ENCODE results near the gene TNRC18.

TNRC18 gene

DNA sequence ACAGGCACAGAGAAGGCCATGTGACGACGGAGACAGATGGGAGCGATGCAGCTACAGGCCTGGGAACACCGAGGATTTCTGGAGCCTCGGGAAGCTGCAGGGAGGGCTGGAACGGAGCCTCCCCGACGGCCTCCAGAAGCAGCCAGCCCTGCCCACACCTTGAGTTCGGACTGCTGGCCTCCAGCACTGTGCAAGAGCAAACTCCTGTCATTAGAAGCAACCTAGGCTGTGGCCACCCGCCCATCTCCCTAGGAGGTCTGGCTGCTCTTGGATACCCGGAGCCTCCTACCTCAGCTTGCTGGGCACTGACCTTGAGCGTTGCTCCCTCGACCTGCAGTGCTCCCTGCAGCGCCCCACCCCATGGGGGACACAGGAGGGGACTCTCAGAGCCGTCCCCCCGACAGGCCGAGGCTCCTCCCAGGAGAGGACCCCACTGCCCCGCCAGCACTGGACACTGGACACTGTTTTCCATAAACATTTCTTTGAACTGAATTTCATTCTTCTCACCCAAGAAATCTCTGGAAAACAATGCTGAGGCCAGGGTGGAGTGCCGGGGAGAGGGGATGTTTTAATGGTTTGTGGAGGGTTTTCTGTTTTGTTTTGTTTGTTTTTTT, 22.5 kb upstream of the TNRC18 start:
- H3K9ac ChIP-seq (ENCODE audit: low read length): no peak overlapping the region
- no peak overlapping the region for H3K4me3 ChIP-seq (ENCODE audit: low read depth in 1 of 2, low read length in 2 of 2)
- H3K36me3 ChIP-seq (ENCODE audit: insufficient read depth, low read length): no peaks in the 10 kb centered on the region
- H3K9me3 ChIP-seq (ENCODE audit: low read length): no peaks in the 10 kb centered on the region
- H3K4me1 ChIP-seq (ENCODE audit: insufficient read depth, low read length): peaks cover 10% of the 10 kb centered on the region
- H3K27ac ChIP-seq (ENCODE audit: low read depth, low read length): no peak overlapping the region
- H3K27me3 ChIP-seq (ENCODE audit: control insufficient read depth in 1 of 2, insufficient read depth in 2 of 2, low read length in 2 of 2): no peaks in the 10 kb centered on the region

DNA sequence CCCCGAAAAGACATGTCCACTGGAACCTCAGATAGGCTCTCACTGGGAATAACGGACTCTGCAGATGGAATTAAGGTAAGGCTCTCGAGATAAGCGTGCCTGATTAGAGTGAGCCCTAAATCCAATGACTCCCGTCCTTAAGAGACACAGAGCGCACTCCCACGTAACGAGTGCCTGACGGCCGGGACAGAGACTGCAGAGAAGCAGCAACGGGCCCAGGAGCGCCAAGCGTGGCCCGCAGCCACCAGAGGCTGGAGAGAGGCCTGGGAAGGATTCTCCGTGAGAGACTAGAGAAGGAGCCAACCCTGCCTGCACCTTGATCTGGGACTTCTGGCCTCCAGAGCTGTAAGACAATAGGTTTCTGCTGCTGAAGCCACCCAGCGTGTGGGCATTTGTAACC, 20.0 kb upstream of the TNRC18 start:
- Histone ChIP-seq H3K9ac (ENCODE audit: low read length) (no peak overlapping the region), H3K4me1 (ENCODE audit: insufficient read depth, low read length) (peaks cover 4% of the 10 kb centered on the region), H3K4me3 (ENCODE audit: low read depth in 1 of 2, low read length in 2 of 2) (no peak overlapping the region), H3K27ac (ENCODE audit: low read depth, low read length) (no peak overlapping the region), H3K27me3 (ENCODE audit: control insufficient read depth in 1 of 2, insufficient read depth in 2 of 2, low read length in 2 of 2) (no peaks in the 10 kb centered on the region), H3K36me3 (ENCODE audit: insufficient read depth, low read length) (no peaks in the 10 kb centered on the region), H3K9me3 (ENCODE audit: low read length) (no peaks in the 10 kb centered on the region)

DNA sequence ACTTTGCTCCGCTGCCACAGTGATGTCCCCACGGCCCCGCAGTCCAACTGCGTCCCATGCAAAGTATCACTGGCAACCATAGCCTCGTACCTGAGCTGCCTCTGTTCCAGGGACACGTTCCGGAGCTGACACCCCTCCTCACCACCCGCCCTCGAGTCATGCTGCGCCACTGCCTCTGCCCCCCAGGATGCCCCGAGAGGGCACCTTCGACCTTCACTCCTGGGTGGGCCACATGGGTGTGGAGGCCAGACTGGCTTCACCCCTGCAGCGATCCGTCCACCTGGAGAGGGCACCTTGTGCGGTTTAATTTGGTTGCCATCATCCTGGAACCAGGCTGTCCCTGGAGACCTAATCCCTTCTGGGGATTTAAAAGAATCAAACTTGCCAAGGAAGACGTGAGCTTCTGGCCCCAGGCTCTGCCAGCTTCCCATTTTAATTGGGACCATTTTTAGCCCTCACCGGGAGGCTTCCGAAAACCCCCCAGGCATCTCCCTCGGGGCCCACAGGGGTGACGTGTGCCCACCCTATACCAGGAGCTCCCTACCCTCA, 19.2 kb upstream of the TNRC18 start:
- no peak overlapping the region for H3K4me3 ChIP-seq (ENCODE audit: low read depth in 1 of 2, low read length in 2 of 2)
- no peaks in the 10 kb centered on the region for H3K36me3 ChIP-seq (ENCODE audit: insufficient read depth, low read length)
- H3K27ac ChIP-seq (ENCODE audit: low read depth, low read length): no peak overlapping the region
- H3K4me1 ChIP-seq (ENCODE audit: insufficient read depth, low read length): no peaks in the 10 kb centered on the region
- H3K9ac ChIP-seq (ENCODE audit: low read length): no peak overlapping the region
- no peaks in the 10 kb centered on the region for H3K27me3 ChIP-seq (ENCODE audit: control insufficient read depth in 1 of 2, insufficient read depth in 2 of 2, low read length in 2 of 2)
- no peaks in the 10 kb centered on the region for H3K9me3 ChIP-seq (ENCODE audit: low read length)

DNA sequence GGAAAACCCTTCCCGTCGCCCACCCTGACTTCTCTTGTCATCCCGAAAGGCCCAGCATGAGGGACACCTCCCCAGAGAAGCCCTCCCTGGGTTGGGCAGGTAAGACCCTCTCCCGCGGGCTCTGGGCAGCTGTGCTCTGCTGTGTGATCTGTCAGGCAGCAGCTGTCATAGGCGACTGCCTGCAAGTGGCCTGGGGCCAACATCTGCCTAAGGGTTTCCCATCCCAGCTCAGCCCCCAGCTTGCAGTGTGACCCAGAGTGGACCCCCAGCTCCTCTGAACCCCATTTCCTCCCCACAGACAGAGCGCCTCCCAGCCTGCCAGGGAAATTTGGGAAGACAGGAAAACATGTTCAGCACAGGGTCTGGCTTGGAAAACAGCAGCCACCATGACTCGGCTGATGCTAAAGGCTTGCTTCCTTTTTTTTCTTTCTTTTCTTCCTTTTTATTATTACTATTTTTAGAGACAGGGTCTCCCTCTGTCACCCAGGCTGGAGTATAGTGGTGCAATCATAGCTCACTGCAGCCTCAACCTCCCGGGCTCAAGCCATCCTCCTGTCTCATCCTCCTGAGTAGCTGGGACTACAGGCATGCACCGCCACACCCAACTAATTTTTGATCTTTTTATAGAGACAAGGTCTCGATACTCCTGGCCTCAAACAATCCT, 18.3 kb upstream of the TNRC18 start:
- peaks cover 5% of the 10 kb centered on the region for H3K36me3 ChIP-seq (ENCODE audit: insufficient read depth, low read length)
- H3K9ac ChIP-seq (ENCODE audit: low read length): no peak overlapping the region
- H3K4me1 ChIP-seq (ENCODE audit: insufficient read depth, low read length): no peaks in the 10 kb centered on the region
- no peaks in the 10 kb centered on the region for H3K27me3 ChIP-seq (ENCODE audit: control insufficient read depth in 1 of 2, insufficient read depth in 2 of 2, low read length in 2 of 2)
- no peak overlapping the region for H3K4me3 ChIP-seq (ENCODE audit: low read depth in 1 of 2, low read length in 2 of 2)
- H3K9me3 ChIP-seq (ENCODE audit: low read length): no peaks in the 10 kb centered on the region
- H3K27ac ChIP-seq (ENCODE audit: low read depth, low read length): no peak overlapping the region

DNA sequence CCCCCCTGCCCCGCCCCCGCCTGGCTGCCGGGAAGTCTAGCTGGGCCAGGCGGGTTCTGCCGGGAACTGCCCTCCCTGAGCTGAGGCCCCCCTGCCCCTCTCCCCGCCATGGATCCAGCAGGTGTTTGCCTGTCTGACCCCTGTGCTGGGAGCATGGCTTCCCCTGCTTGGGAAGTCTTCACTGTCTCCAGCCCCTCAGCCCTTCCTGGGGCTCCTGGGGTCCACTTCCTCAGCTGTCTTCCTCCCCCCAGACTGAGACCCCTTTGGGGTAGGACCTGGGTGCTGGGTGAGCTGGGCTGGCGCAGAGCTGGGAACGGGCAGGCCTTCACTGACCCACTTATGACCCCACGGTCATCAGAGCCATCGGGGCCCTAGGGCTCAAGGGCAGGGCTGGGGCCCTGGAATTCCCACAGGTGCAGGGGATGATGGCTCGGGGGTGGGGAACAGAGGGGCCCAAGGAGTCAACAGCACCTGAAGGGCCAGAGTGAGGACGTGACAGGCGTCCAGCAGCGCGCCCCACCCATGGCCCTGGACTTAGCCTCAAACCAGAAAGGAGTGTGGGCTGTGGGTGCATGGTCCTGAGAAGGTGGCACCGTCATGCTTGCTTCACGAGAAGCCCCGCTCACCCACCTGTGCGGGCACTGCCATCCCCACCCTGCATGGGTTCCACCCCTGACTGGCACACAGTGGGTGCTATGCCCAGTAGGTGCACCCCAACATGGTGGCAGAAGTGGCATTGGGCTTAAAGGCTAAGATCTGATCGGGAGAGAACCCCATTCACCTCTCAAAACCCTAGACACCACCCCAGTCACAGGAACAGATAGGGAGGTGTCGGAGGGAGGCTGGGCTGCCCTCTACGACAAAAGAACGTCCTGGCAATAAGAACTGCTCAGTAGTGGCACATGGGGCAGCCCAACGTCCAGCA, 16.2 kb upstream of the TNRC18 start:
- H3K4me3 ChIP-seq (ENCODE audit: low read depth in 1 of 2, low read length in 2 of 2): no peak overlapping the region
- peaks cover 5% of the 10 kb centered on the region for H3K36me3 ChIP-seq (ENCODE audit: insufficient read depth, low read length)
- H3K27ac ChIP-seq (ENCODE audit: low read depth, low read length): no peak overlapping the region
- H3K4me1 ChIP-seq (ENCODE audit: insufficient read depth, low read length): no peaks in the 10 kb centered on the region
- H3K9ac ChIP-seq (ENCODE audit: low read length): no peak overlapping the region
- no peaks in the 10 kb centered on the region for H3K9me3 ChIP-seq (ENCODE audit: low read length)
- H3K27me3 ChIP-seq (ENCODE audit: control insufficient read depth in 1 of 2, insufficient read depth in 2 of 2, low read length in 2 of 2): no peaks in the 10 kb centered on the region

DNA sequence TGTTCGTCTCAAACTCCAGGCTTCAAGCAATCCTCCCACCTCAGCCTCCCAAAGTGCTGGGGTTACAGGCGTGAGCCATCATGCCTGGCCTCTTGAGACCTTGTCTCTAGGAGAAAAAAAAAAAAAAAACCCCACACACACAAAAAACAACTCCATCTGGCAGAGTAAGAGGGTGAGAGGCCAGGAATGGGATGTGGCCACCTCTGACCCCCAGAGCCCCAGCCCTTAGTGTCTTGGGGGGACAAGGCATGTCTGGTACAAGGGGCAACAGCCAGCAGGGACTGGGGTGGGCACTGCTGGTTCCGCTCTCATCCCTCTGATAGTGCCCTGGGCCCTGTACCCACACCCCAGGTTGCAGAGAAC, 15.6 kb upstream of the TNRC18 start:
- H3K4me1 ChIP-seq (ENCODE audit: insufficient read depth, low read length): no peaks in the 10 kb centered on the region
- peaks cover 5% of the 10 kb centered on the region for H3K36me3 ChIP-seq (ENCODE audit: insufficient read depth, low read length)
- H3K27ac ChIP-seq (ENCODE audit: low read depth, low read length): no peak overlapping the region

DNA sequence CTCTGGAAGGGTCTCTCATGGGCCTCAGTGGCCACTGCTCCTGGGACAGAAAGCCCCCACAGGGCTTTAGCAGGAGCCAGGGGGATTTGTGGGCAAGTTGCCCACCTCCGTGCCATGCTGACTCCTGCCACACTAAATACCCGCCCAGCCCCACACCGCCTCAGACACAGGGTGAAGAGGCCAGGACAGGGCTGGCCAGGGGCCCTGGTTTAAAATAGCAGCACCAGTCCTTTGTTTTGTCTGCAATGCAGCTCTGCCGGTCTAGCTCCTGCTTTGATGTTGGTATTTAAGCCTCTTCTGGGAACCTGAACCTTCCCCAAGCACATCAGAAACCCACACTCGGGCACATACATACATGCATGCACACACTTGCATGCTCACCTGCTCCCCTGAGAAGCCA, 14.4 kb upstream of the TNRC18 start:
- Histone ChIP-seq H3K4me1 (ENCODE audit: insufficient read depth, low read length) (no peaks in the 10 kb centered on the region), H3K4me3 (ENCODE audit: low read depth in 1 of 2, low read length in 2 of 2) (no peak overlapping the region), H3K36me3 (ENCODE audit: insufficient read depth, low read length) (peaks cover 5% of the 10 kb centered on the region), H3K9me3 (ENCODE audit: low read length) (no peaks in the 10 kb centered on the region), H3K9ac (ENCODE audit: low read length) (no peak overlapping the region), H3K27me3 (ENCODE audit: control insufficient read depth in 1 of 2, insufficient read depth in 2 of 2, low read length in 2 of 2) (no peaks in the 10 kb centered on the region), H3K27ac (ENCODE audit: low read depth, low read length) (no peak overlapping the region)

More for the DNA sequence above, 15.6 kb upstream of the TNRC18 start:
- no peak overlapping the region for H3K9ac ChIP-seq (ENCODE audit: low read length)
- H3K9me3 ChIP-seq (ENCODE audit: low read length): no peaks in the 10 kb centered on the region
- H3K4me3 ChIP-seq (ENCODE audit: low read depth in 1 of 2, low read length in 2 of 2): no peak overlapping the region
- H3K27me3 ChIP-seq (ENCODE audit: control insufficient read depth in 1 of 2, insufficient read depth in 2 of 2, low read length in 2 of 2): no peaks in the 10 kb centered on the region

DNA sequence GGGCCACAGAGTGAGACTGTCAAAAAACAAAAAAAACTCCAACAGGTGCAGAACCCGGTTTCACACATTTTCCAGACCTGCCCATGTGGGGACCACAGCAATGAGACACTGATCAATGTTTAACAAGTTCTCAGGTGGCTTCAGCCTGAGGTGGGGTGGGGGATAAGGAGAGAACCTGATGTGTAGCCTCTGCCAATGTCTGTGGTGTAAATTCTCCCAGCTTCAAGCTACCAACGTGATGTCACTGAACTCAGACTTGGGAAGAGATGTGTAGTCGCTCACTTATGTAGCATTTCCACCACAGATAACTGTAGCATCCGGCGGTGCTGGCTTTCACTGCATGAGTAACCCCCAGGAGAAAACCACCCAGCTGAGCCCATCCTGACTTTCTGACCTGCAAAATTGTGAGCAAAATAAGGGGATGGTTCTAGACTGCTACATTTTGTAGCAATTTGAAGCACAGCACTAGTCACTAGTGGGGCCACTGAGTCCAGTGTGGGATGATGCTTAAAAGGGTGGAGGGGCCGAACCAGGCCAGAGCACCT, 13.8 kb upstream of the TNRC18 start:
- Histone ChIP-seq H3K9me3 (ENCODE audit: low read length) (no peaks in the 10 kb centered on the region), H3K27me3 (ENCODE audit: control insufficient read depth in 1 of 2, insufficient read depth in 2 of 2, low read length in 2 of 2) (no peaks in the 10 kb centered on the region), H3K4me1 (ENCODE audit: insufficient read depth, low read length) (no peaks in the 10 kb centered on the region), H3K27ac (ENCODE audit: low read depth, low read length) (no peak overlapping the region), H3K36me3 (ENCODE audit: insufficient read depth, low read length) (peaks cover 5% of the 10 kb centered on the region), H3K4me3 (ENCODE audit: low read depth in 1 of 2, low read length in 2 of 2) (no peak overlapping the region), H3K9ac (ENCODE audit: low read length) (no peak overlapping the region)

DNA sequence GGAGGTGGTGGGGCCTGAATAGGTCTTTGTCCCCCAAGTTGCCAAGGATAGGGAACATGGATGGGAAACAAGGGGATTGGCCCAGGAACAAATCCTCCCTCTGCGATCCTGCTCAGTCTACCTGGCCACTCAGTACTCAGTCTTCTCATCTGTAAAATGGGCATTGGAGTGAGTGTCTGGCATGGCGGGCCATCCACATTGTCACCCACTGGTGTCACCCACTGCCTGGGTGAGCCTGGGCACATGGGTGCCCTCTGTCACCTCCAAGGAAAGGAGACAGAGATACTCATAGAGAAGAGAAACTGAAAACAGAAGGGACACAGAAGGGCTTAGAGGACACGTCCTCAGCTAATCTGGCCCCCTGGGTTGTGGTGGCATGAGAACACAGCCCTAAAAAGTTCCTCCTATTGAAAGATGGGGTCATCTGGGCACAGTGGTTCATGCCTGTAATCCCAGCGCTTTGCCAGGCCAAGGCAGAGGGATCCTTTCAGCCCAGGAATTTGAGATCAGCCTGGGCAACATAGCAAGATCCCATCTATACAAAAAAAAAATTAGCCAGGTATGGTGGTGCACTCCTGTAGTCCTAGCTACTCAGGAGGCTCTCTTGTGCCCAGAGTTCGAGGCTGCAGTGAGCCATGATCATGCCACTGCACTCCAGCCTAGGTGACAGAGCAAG, 12.5 kb upstream of the TNRC18 start:
- no peak overlapping the region for H3K9ac ChIP-seq (ENCODE audit: low read length)
- H3K27ac ChIP-seq (ENCODE audit: low read depth, low read length): no peak overlapping the region
- no peaks in the 10 kb centered on the region for H3K4me1 ChIP-seq (ENCODE audit: insufficient read depth, low read length)
- H3K36me3 ChIP-seq (ENCODE audit: insufficient read depth, low read length): peaks cover 5% of the 10 kb centered on the region
- H3K9me3 ChIP-seq (ENCODE audit: low read length): no peaks in the 10 kb centered on the region
- H3K4me3 ChIP-seq (ENCODE audit: low read depth in 1 of 2, low read length in 2 of 2): no peak overlapping the region
- H3K27me3 ChIP-seq (ENCODE audit: control insufficient read depth in 1 of 2, insufficient read depth in 2 of 2, low read length in 2 of 2): no peaks in the 10 kb centered on the region

DNA sequence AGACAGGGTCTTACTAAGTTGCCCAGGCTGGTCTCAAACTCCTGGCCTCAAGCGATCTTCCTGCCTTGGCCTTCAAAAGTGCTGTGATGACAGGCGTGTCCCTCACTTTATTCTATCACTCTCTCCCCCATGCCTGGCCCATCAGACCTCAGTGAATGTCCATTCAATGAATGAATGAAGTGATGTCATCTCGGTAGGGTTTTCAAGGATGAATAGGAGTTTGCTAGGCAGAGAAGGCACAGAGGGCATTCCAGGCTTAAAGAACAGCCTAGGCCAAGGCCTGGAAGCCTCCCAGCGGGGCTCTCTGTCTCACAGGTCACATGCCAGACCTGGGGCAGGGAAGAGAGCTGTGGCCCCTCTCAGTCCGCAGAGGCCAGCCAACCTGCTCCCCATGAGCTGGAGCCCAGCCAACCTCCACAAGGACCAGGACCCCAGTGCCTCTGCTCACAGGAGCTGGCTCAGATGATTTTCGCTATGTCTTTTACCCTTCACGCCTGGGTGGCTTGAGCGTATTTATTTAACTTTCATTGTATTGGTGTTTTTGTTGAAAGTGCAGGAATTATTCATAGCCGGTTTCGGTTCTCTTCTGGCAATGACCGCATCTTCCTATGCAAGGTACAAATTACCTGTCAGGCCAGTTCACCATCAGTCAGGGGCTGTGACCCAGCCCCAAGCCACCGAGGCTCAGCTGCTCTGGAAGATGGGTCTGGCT, 11.8 kb upstream of the TNRC18 start:
- Histone ChIP-seq H3K9me3 (ENCODE audit: low read length) (no peaks in the 10 kb centered on the region), H3K27ac (ENCODE audit: low read depth, low read length) (no peak overlapping the region), H3K9ac (ENCODE audit: low read length) (no peak overlapping the region), H3K4me3 (ENCODE audit: low read depth in 1 of 2, low read length in 2 of 2) (no peak overlapping the region), H3K4me1 (ENCODE audit: insufficient read depth, low read length) (peaks cover 3% of the 10 kb centered on the region), H3K36me3 (ENCODE audit: insufficient read depth, low read length) (peaks cover 5% of the 10 kb centered on the region), H3K27me3 (ENCODE audit: control insufficient read depth in 1 of 2, insufficient read depth in 2 of 2, low read length in 2 of 2) (no peaks in the 10 kb centered on the region)
